CD4-positive, alpha-beta T cell treated with Interleukin-6 at 100 ng/mL for 8 hours (primary cell): Measurements from ENCODE around the gene MAGI2.

Experiments used
- DNase-seq: peaks from one replicate; pipeline ENCODE4 v3.0.0-alpha.2; 2020; ENCODE audit warnings: mixed read lengths, low spot score

The MAGI2 gene

GRCh38 chr7:78141522-78142281, 1311.8 kb downstream of the MAGI2 start:
- no peak for DNase-seq

GRCh38 chr7:78140109-78140508, 1313.4 kb downstream of the MAGI2 start:
- no peak for DNase-seq

- DNase-seq = no peak
Measured at GRCh38 chr7:78139335-78139734, 1314.1 kb downstream of the MAGI2 start.

- DNase-seq = no peak
Measured at GRCh38 chr7:78134774-78135173, 1318.7 kb downstream of the MAGI2 start.

- DNase-seq = no peak
Measured at GRCh38 chr7:78134256-78134655, 1319.2 kb downstream of the MAGI2 start.

GRCh38 chr7:78130446-78131215, 1322.8 kb downstream of the MAGI2 start:
- no peak for DNase-seq

GRCh38 chr7:78129865-78130264, 1323.6 kb downstream of the MAGI2 start:
- no peak for DNase-seq

GRCh38 chr7:78127009-78127408, 1326.5 kb downstream of the MAGI2 start:
- no peak for DNase-seq

- DNase-seq = no peak
Measured at GRCh38 chr7:78125884-78126283, 1327.6 kb downstream of the MAGI2 start.

GRCh38 chr7:78124216-78124615, 1329.3 kb downstream of the MAGI2 start:
- no peak for DNase-seq

GRCh38 chr7:78121888-78122287, 1331.6 kb downstream of the MAGI2 start:
- DNase-seq = no peak

- no peak for DNase-seq
Measured at GRCh38 chr7:78118470-78118869, 1335.0 kb downstream of the MAGI2 start.

GRCh38 chr7:78115876-78116275, 1337.6 kb downstream of the MAGI2 start:
- no peak for DNase-seq

GRCh38 chr7:78114993-78115392, 1338.5 kb downstream of the MAGI2 start:
- DNase-seq = no peak

GRCh38 chr7:78112488-78112887, 1341.0 kb downstream of the MAGI2 start:
- no peak for DNase-seq

GRCh38 chr7:78111386-78111785, 1342.1 kb downstream of the MAGI2 start:
- no peak for DNase-seq

GRCh38 chr7:78103475-78103874, 1350.0 kb downstream of the MAGI2 start:
- no peak for DNase-seq

GRCh38 chr7:78101076-78101475, 1352.4 kb downstream of the MAGI2 start:
- DNase-seq = no peak

GRCh38 chr7:78099715-78100394, 1353.6 kb downstream of the MAGI2 start:
- no peak for DNase-seq

- DNase-seq = no peak
Measured at GRCh38 chr7:78095549-78095948, 1357.9 kb downstream of the MAGI2 start.

GRCh38 chr7:78092331-78092730, 1361.1 kb downstream of the MAGI2 start:
- no peak for DNase-seq

- no peak for DNase-seq
Measured at GRCh38 chr7:78090616-78091015, 1362.9 kb downstream of the MAGI2 start.
